Spleen (tissue), 7 donors: Measurements from ENCODE around the gene PAK1.

ENCODE experiments used
- POLR2A ChIP-seq, 3 donors: fragments of 450-650 bp; IDR thresholded peaks; one replicate each; pipeline ENCODE4 v1.5.1; 2017; ENCODE audit warnings: antibody characterized with exemption in 3 of 3, mild to moderate bottlenecking in 1 of 3
- TF ChIP-seq, protein P1 (sequence below), 11 experiments: fragments of 200-600 bp in 7 of 11; fragments of 450-650 bp in 4 of 11; sonication (generic) in 4 of 11; IDR thresholded peaks in 8 of 11; conservative IDR thresholded peaks in 3 of 11; 1 replicate in 7 of 11; 2 replicates in 4 of 11; pipeline versions ENCODE4 v1.4.0 to v1.8.0; 2016 to 2021; ENCODE audit warnings: antibody characterized with exemption in 11 of 11, inconsistent platforms in 4 of 11, mild to moderate bottlenecking in 1 of 11
- donor health status: DM: no; HTN: no; CAD: no; lungs with moderate emphysema.
- donor health status: DM: no; HTN: no; CAD: no.
- donor health status: DM: no; HTN: no; CAD: no.

DNA sequence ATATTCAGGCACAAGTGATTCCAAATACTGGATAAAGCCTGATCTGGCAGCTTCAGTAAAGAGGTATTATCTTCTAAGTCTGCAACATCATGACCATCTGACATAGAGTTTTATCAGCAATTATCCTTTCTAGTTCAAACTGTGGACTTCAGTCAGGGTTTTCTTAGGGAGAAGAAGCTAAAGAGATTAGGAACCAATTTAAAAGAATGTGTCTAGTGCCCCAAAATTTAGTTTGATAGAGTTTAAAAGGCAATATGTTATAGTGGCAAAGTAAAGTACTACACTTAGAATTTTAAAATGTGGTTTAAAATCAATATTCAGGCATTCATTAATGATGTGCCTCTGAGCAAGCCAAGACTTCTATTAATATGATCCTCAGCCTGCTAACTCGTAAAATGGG is 5.4 kb downstream of the PAK1 start:
- TF ChIP-seq, protein P1, sequence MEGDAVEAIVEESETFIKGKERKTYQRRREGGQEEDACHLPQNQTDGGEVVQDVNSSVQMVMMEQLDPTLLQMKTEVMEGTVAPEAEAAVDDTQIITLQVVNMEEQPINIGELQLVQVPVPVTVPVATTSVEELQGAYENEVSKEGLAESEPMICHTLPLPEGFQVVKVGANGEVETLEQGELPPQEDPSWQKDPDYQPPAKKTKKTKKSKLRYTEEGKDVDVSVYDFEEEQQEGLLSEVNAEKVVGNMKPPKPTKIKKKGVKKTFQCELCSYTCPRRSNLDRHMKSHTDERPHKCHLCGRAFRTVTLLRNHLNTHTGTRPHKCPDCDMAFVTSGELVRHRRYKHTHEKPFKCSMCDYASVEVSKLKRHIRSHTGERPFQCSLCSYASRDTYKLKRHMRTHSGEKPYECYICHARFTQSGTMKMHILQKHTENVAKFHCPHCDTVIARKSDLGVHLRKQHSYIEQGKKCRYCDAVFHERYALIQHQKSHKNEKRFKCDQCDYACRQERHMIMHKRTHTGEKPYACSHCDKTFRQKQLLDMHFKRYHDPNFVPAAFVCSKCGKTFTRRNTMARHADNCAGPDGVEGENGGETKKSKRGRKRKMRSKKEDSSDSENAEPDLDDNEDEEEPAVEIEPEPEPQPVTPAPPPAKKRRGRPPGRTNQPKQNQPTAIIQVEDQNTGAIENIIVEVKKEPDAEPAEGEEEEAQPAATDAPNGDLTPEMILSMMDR (IDR thresholded peaks at IDR 0.05 in 8 of 11, conservative IDR thresholded peaks at IDR 0.05 in 3 of 11) = no peak
- TF ChIP-seq POLR2A (IDR thresholded peaks at IDR 0.05) = no peak
